DOHH2 (cell line): ENCODE measurements around the gene GRB10.

Experiments used
- CTCF ChIP-seq: fragments of 200-600 bp; sonication (generic); IDR thresholded peaks from one replicate; pipeline ENCODE4 v1.5.1; 2014; ENCODE audit warnings: antibody characterized with exemption, mild to moderate bottlenecking, low read depth, low read length; ENCODE audit not compliant: poor library complexity, severe bottlenecking
- EZH2phosphoT487 ChIP-seq: fragments of 200-600 bp; sonication (generic); IDR thresholded peaks from 2 replicates; pipeline ENCODE4 v1.6.1; 2017; ENCODE audit warnings: borderline replicate concordance, mild to moderate bottlenecking, antibody characterized with exemption, low read length, moderate library complexity, mixed read lengths

GRCh38 chr7:50822110-50822509 is 39.4 kb upstream of the GRB10 start:
- TF ChIP-seq CTCF = no peak
- no peak for TF ChIP-seq EZH2phosphoT487
